H9 (cell line): ENCODE results near the gene NAA25. TPM values are rescaled to one million over a fixed set of nuclear protein-coding genes. Genes with fewer than 3 reads are reported as not detected.

Experiments
- DNase-seq: peaks from one replicate; pipeline ENCODE4 v3.0.0-alpha.2; 2017
- H2AFZ ChIP-seq: one replicate; pipeline ENCODE4 v1.6.1; 2013; ENCODE audit warnings: mild to moderate bottlenecking, low read length, control low read depth, moderate library complexity
- H2AK5ac ChIP-seq: 2 replicates; pipeline ENCODE4 v1.6.1; 2013; ENCODE audit warnings: low read length, control low read depth, mixed read lengths; ENCODE audit not compliant: insufficient read length
- H2BK120ac ChIP-seq: one replicate; pipeline ENCODE4 v1.6.1; 2013; ENCODE audit warnings: low read depth, mild to moderate bottlenecking, low read length, control low read depth, inconsistent platforms; ENCODE audit not compliant: poor library complexity, severe bottlenecking
- H2BK12ac ChIP-seq: 2 replicates; pipeline ENCODE4 v1.6.1; 2013; ENCODE audit warnings: low read length, control low read depth, mixed read lengths, low read depth; ENCODE audit not compliant: insufficient read length
- H2BK15ac ChIP-seq: 2 replicates; pipeline ENCODE4 v1.6.1; 2013; ENCODE audit warnings: low read depth, low read length, control low read depth
- H2BK20ac ChIP-seq: one replicate; pipeline ENCODE4 v1.6.1; 2013; ENCODE audit warnings: low read depth, mild to moderate bottlenecking, low read length, control low read depth, inconsistent platforms; ENCODE audit not compliant: poor library complexity, severe bottlenecking
- H2BK5ac ChIP-seq: 2 replicates; pipeline ENCODE4 v1.6.1; 2013; ENCODE audit warnings: low read length, control low read depth, mixed read lengths; ENCODE audit not compliant: insufficient read length
- H3K14ac ChIP-seq: 2 replicates; pipeline ENCODE4 v1.6.1; 2013; ENCODE audit warnings: low read length, control low read depth; ENCODE audit not compliant: insufficient read depth
- H3K18ac ChIP-seq: 2 replicates; pipeline ENCODE4 v1.6.1; 2013; ENCODE audit warnings: low read depth, mild to moderate bottlenecking, mixed read lengths, low read length, control low read depth; ENCODE audit not compliant: insufficient read length
- H3K23ac ChIP-seq: 2 replicates; pipeline ENCODE4 v1.6.1; 2013; ENCODE audit warnings: low read length, control low read depth, mixed read lengths, low read depth; ENCODE audit not compliant: insufficient read length
- H3K23me2 ChIP-seq: 2 replicates; pipeline ENCODE4 v1.6.1; 2013; ENCODE audit warnings: low read depth, mild to moderate bottlenecking, mixed read lengths, low read length, control low read depth; ENCODE audit not compliant: insufficient read length, poor library complexity, severe bottlenecking
- H3K27ac ChIP-seq: 2 replicates; pipeline ENCODE4 v1.5.1; 2013; ENCODE audit warnings: low read length, control low read depth, mixed read lengths, low read depth; ENCODE audit not compliant: insufficient read length
- H3K27me3 ChIP-seq: 2 replicates; pipeline ENCODE4 v1.6.1; 2013; ENCODE audit warnings: low read length, control low read depth, inconsistent platforms; ENCODE audit not compliant: insufficient read depth
- H3K4ac ChIP-seq: 2 replicates; pipeline ENCODE4 v1.6.1; 2013; ENCODE audit warnings: low read depth, mild to moderate bottlenecking, control low read depth, inconsistent platforms, low read length, moderate library complexity
- H3K4me1 ChIP-seq: 2 replicates; pipeline ENCODE4 v1.6.1; 2013; ENCODE audit warnings: low read length, control low read depth, inconsistent platforms; ENCODE audit not compliant: insufficient read depth
- H3K4me2 ChIP-seq: 2 replicates; pipeline ENCODE4 v1.6.1; 2013; ENCODE audit warnings: low read length, control low read depth, mixed read lengths; ENCODE audit not compliant: insufficient read length, insufficient read depth
- H3K56ac ChIP-seq: 2 replicates; pipeline ENCODE4 v1.6.1; 2013; ENCODE audit warnings: low read depth, mild to moderate bottlenecking, mixed read lengths, low read length, control low read depth; ENCODE audit not compliant: insufficient read length
- H3K79me1 ChIP-seq: 2 replicates; pipeline ENCODE4 v1.6.1; 2013; ENCODE audit warnings: low read depth, mild to moderate bottlenecking, moderate library complexity, low read length, control low read depth, inconsistent platforms; ENCODE audit not compliant: insufficient read depth, poor library complexity, severe bottlenecking
- H3K79me2 ChIP-seq: 2 replicates; pipeline ENCODE4 v1.6.1; 2013; ENCODE audit warnings: low read length, control low read depth, inconsistent platforms; ENCODE audit not compliant: insufficient read depth
- H3K9ac ChIP-seq: 2 replicates; pipeline ENCODE4 v1.6.1; 2013; ENCODE audit warnings: low read length, control low read depth, mixed read lengths; ENCODE audit not compliant: insufficient read length; ENCODE audit errors: extremely low read depth
- H3K9me3 ChIP-seq: one replicate; pipeline ENCODE4 v1.6.1; 2013; ENCODE audit warnings: low read depth, low read length, inconsistent platforms; ENCODE audit not compliant: control insufficient read depth
- H3T11ph ChIP-seq: one replicate; pipeline ENCODE4 v1.6.1; 2013; ENCODE audit warnings: mild to moderate bottlenecking, low read length, control low read depth, inconsistent platforms
- H4K20me1 ChIP-seq: one replicate; pipeline ENCODE4 v1.6.1; 2013; ENCODE audit not compliant: control insufficient read depth, insufficient read length, insufficient read depth
- H4K5ac ChIP-seq: 2 replicates; pipeline ENCODE4 v1.6.1; 2013; ENCODE audit warnings: low read depth, mild to moderate bottlenecking, mixed read lengths, low read length, control low read depth; ENCODE audit not compliant: insufficient read length
- H4K8ac ChIP-seq: replicated peaks from 2 replicates; pipeline ENCODE4 v1.6.1; 2013; ENCODE audit warnings: low read length, control low read depth, mixed read lengths, low read depth; ENCODE audit not compliant: insufficient read length
- H4K91ac ChIP-seq: 2 replicates; pipeline ENCODE4 v1.6.1; 2013; ENCODE audit warnings: low read depth, mild to moderate bottlenecking, moderate library complexity, mixed read lengths, low read length, control low read depth; ENCODE audit not compliant: insufficient read length
- H3K27ac Mint-ChIP-seq, 3 experiments: 2 replicates in 2 of 3; 3 replicates in 1 of 3; pipeline ENCODE4 v1.8.0; 2020 to 2021; ENCODE audit warnings: mixed read lengths in 3 of 3, mild to moderate bottlenecking in 1 of 3, moderate library complexity in 1 of 3
- H3K27me3 Mint-ChIP-seq: 2 replicates; pipeline ENCODE4 v1.8.0; 2021; ENCODE audit warnings: low read depth, mild to moderate bottlenecking, moderate library complexity, mixed read lengths
- H3K36me3 Mint-ChIP-seq, 3 experiments: 2 replicates in 2 of 3; 3 replicates in 1 of 3; pipeline ENCODE4 v1.8.0; 2020 to 2021; ENCODE audit warnings: low read depth in 3 of 3, mixed read lengths in 3 of 3; ENCODE audit not compliant: insufficient read depth in 1 of 3
- H3K4me1 Mint-ChIP-seq, 2 experiments: 2 replicates each; pipeline ENCODE4 v1.8.0; 2020; ENCODE audit warnings: mixed read lengths in 2 of 2
- H3K4me3 Mint-ChIP-seq, 2 experiments: 2 replicates in 1 of 2; 3 replicates in 1 of 2; pipeline ENCODE4 v1.8.0; 2020 to 2021; ENCODE audit warnings: mild to moderate bottlenecking in 2 of 2, mixed read lengths in 2 of 2, moderate library complexity in 1 of 2
- H3K9me3 Mint-ChIP-seq, 2 experiments: 2 replicates in 1 of 2; 3 replicates in 1 of 2; pipeline ENCODE4 v1.8.0; 2020; ENCODE audit warnings: mild to moderate bottlenecking in 2 of 2, mixed read lengths in 2 of 2, moderate library complexity in 1 of 2
- WGBS: extraction: QIAGEN DNeasy Blood & Tissue Kit; methylation state at CpG from one replicate; pipeline ENCODE4 v1.1.7; 2013; ENCODE audit warnings: missing lambda C conversion rate, low lambda C conversion rate, mixed read lengths; ENCODE audit not compliant: insufficient read length; ENCODE audit errors: extremely low coverage; 5-methylcytosine and 5-hydroxymethylcytosine counted together
- total RNA-seq: library from RNA; stranded (reverse); gene quantifications from 2 replicates; pipeline ENCODE4 v1.2.1, GENCODE V29; 2021
- TF ChIP-seq, protein P1 (sequence below): fragments of 200-600 bp; sonication (generic); conservative IDR thresholded peaks from 3 replicates; pipeline ENCODE4 v1.8.0; 2021; ENCODE audit warnings: antibody characterized with exemption, mild to moderate bottlenecking

The NAA25 gene
- total RNA-seq, 1 experiment from 2014 or later, result 57.1 TPM

- no peaks in the 10 kb centered on the region for H3K4me1 ChIP-seq
- H2AFZ ChIP-seq, result no peak overlapping the region
- no peak overlapping the region for H4K8ac ChIP-seq
- H3K14ac ChIP-seq, result no peak overlapping the region
- H3K27me3 Mint-ChIP-seq, result no peaks in the 10 kb centered on the region
- H3K9me3 Mint-ChIP-seq, result no peaks in the 10 kb centered on the region
- H2BK12ac ChIP-seq, result no peak overlapping the region
- H2BK5ac ChIP-seq, result no peak overlapping the region
- H2BK15ac ChIP-seq, result no peak overlapping the region
- H3T11ph ChIP-seq, result no peak overlapping the region
- H4K5ac ChIP-seq, result no peak overlapping the region
- H3K4me2 ChIP-seq, result no peak overlapping the region
- no peaks in the 10 kb centered on the region for H3K4me1 Mint-ChIP-seq
- no peaks in the 10 kb centered on the region for H3K23me2 ChIP-seq
- H3K27ac Mint-ChIP-seq, result no peak overlapping the region
- H2BK20ac ChIP-seq, result no peak overlapping the region
- no peaks in the 10 kb centered on the region for H3K27me3 ChIP-seq
- TF ChIP-seq, protein P1, sequence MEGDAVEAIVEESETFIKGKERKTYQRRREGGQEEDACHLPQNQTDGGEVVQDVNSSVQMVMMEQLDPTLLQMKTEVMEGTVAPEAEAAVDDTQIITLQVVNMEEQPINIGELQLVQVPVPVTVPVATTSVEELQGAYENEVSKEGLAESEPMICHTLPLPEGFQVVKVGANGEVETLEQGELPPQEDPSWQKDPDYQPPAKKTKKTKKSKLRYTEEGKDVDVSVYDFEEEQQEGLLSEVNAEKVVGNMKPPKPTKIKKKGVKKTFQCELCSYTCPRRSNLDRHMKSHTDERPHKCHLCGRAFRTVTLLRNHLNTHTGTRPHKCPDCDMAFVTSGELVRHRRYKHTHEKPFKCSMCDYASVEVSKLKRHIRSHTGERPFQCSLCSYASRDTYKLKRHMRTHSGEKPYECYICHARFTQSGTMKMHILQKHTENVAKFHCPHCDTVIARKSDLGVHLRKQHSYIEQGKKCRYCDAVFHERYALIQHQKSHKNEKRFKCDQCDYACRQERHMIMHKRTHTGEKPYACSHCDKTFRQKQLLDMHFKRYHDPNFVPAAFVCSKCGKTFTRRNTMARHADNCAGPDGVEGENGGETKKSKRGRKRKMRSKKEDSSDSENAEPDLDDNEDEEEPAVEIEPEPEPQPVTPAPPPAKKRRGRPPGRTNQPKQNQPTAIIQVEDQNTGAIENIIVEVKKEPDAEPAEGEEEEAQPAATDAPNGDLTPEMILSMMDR, result no peak
- no peak overlapping the region for H3K4ac ChIP-seq
- H3K79me1 ChIP-seq, result no peaks in the 10 kb centered on the region
- no peak overlapping the region for H4K91ac ChIP-seq
- H3K36me3 Mint-ChIP-seq, result no peaks in the 10 kb centered on the region
- H3K79me2 ChIP-seq, result no peaks in the 10 kb centered on the region
- H3K27ac ChIP-seq, result no peak overlapping the region
- H3K4me3 Mint-ChIP-seq, result no peak overlapping the region
- no peak overlapping the region for H2BK120ac ChIP-seq
- no peak overlapping the region for H3K56ac ChIP-seq
- H4K20me1 ChIP-seq, result no peaks in the 10 kb centered on the region
- H3K9ac ChIP-seq, result no peak overlapping the region
- no peaks in the 10 kb centered on the region for H3K9me3 ChIP-seq
- H2AK5ac ChIP-seq, result no peak overlapping the region
- DNase-seq, result no peak
- no CpG with 5 or more reads among the region's 5 CpGs for WGBS
- no peak overlapping the region for H3K23ac ChIP-seq
- no peak overlapping the region for H3K18ac ChIP-seq
These were observed 128.0 kb downstream of the NAA25 start for GRCh38 chr12:111980598-111980997.
